ENCODE data around the gene MGST2. TPM values are rescaled to one million over a fixed set of nuclear protein-coding genes. Genes with fewer than 3 reads are reported as not detected.

Gene MGST2
- polyA plus RNA-seq, 3 donors, result 41.7 to 221 (median 153) TPM

GRCh38 chr4:139694522-139695107 lies 29.0 kb downstream of the MGST2 start:
- no peak for DNase-seq
- Histone ChIP-seq H3K27ac (ENCODE audit: low read depth in 1 of 2, low read length in 2 of 2) (no peak overlapping the region), H3K4me2 (replicated peaks; ENCODE audit: extremely low read depth, low read length, poor library complexity, severe bottlenecking) (no peak overlapping the region), H3K27me3 (ENCODE audit: control insufficient read depth in 2 of 2, insufficient read depth in 2 of 2, low read length in 2 of 2) (no peaks in the 10 kb centered on the region), H3K79me2 (ENCODE audit: insufficient read depth, low read length) (peaks cover 44% of the 10 kb centered on the region), H3K4me1 (ENCODE audit: control insufficient read depth in 1 of 2, insufficient read depth in 2 of 2, low read length in 2 of 2) (peaks cover 17 to 32% of the 10 kb centered on the region in 2 donors), H3K9ac (ENCODE audit: insufficient read depth, low read length, poor library complexity, severe bottlenecking) (no peak overlapping the region), H3K36me3 (replicated peaks in 1 of 2; ENCODE audit: control insufficient read depth in 1 of 2, insufficient read depth in 2 of 2, low read length in 2 of 2) (peaks cover 20 to 59% of the 10 kb centered on the region in 2 donors), H3K4me3 (replicated peaks in 1 of 3; ENCODE audit: low read depth in 2 of 3, low read length in 3 of 3) (no peak overlapping the region), H3K9me3 (replicated peaks in 1 of 2; ENCODE audit: control insufficient read depth in 1 of 2, insufficient read depth in 1 of 2, low read length in 2 of 2) (peaks cover 0 to 4% of the 10 kb centered on the region in 2 donors), H4K20me1 (ENCODE audit: insufficient read depth, low read length) (no peaks in the 10 kb centered on the region), H2AFZ (ENCODE audit: insufficient read depth, low read depth, low read length, poor library complexity, severe bottlenecking) (no peak overlapping the region)
- Mint-ChIP-seq H3K4me1 (peaks cover 21% of the 10 kb centered on the region), H3K4me3 (no peak overlapping the region), H3K27me3 (ENCODE audit: low read depth in 3 of 3) (peaks cover 0 to 3% (median 0%) of the 10 kb centered on the region in 3 donors), H3K36me3 (peaks cover 38 to 62% of the 10 kb centered on the region in 2 donors), H3K27ac (no peak overlapping the region), H3K9me3 (peaks cover 0 to 11% (median 4%) of the 10 kb centered on the region in 7 donors)
- intact Hi-C loops (cut with micrococcal nuclease), result no loop called here
- no peak for TF ChIP-seq CTCF (IDR thresholded peaks at IDR 0.05)
- no CpG with 5 or more reads among the region's 3 CpGs for WGBS (ENCODE audit: insufficient coverage)

- Histone ChIP-seq H3K9me3 (replicated peaks in 1 of 2; ENCODE audit: control insufficient read depth in 1 of 2, insufficient read depth in 1 of 2, low read length in 2 of 2) (peaks cover 0 to 4% of the 10 kb centered on the region in 2 donors), H3K27me3 (ENCODE audit: control insufficient read depth in 2 of 2, insufficient read depth in 2 of 2, low read length in 2 of 2) (no peaks in the 10 kb centered on the region), H3K79me2 (ENCODE audit: insufficient read depth, low read length) (peaks cover 26% of the 10 kb centered on the region), H2AFZ (ENCODE audit: insufficient read depth, low read depth, low read length, poor library complexity, severe bottlenecking) (no peak overlapping the region), H3K4me3 (replicated peaks in 1 of 3; ENCODE audit: low read depth in 2 of 3, low read length in 3 of 3) (no peak overlapping the region), H3K36me3 (replicated peaks in 1 of 2; ENCODE audit: control insufficient read depth in 1 of 2, insufficient read depth in 2 of 2, low read length in 2 of 2) (peaks cover 31 to 74% of the 10 kb centered on the region in 2 donors), H3K27ac (ENCODE audit: low read depth in 1 of 2, low read length in 2 of 2) (no peak overlapping the region), H3K4me2 (replicated peaks; ENCODE audit: extremely low read depth, low read length, poor library complexity, severe bottlenecking) (no peak overlapping the region), H3K9ac (ENCODE audit: insufficient read depth, low read length, poor library complexity, severe bottlenecking) (no peak overlapping the region), H4K20me1 (ENCODE audit: insufficient read depth, low read length) (no peaks in the 10 kb centered on the region), H3K4me1 (ENCODE audit: control insufficient read depth in 1 of 2, insufficient read depth in 2 of 2, low read length in 2 of 2) (peaks cover 13 to 18% of the 10 kb centered on the region in 2 donors)
- peaks cover 0 to 3% (median 0%) of the 10 kb centered on the region in 3 donors for H3K27me3 Mint-ChIP-seq (ENCODE audit: low read depth in 3 of 3)
- peaks cover 0 to 11% (median 4%) of the 10 kb centered on the region in 7 donors for H3K9me3 Mint-ChIP-seq
- H3K36me3 Mint-ChIP-seq, result peaks cover 47 to 66% of the 10 kb centered on the region in 2 donors
- DNase-seq, result no peak
- WGBS (ENCODE audit: insufficient coverage), result 95% methylated on average over 4 of the region's 5 CpGs
- peaks cover 12% of the 10 kb centered on the region for H3K4me1 Mint-ChIP-seq
- peak overlapping the region in 1 of 7 donors; percentile 33 for H3K27ac Mint-ChIP-seq
- no peak overlapping the region for H3K4me3 Mint-ChIP-seq
- no peak for TF ChIP-seq CTCF (IDR thresholded peaks at IDR 0.05)
- intact Hi-C loops (cut with micrococcal nuclease), result no loop called here
These were observed 30.9 kb downstream of the MGST2 start for GRCh38 chr4:139696491-139696890.

All from CD14-positive monocyte (primary cell).